Spinal cord (tissue), 10 donors: ENCODE data around the gene ZNF652. TPM values are rescaled to one million over a fixed set of nuclear protein-coding genes. Genes with fewer than 3 reads are reported as not detected.

Experiments used
- DNase-seq, 6 donors: peaks; one replicate each; pipeline versions ENCODE4 v3.0.0 to v3.0.0-alpha.2; 2013 to 2015; ENCODE audit warnings: low spot score in 6 of 6, low read depth in 4 of 6
- H3K27ac ChIP-seq: one replicate; pipeline ENCODE4 v1.5.1; 2013; ENCODE audit warnings: low read depth, low read length, control low read depth
- H3K27me3 ChIP-seq: one replicate; pipeline ENCODE4 v1.6.1; 2013; ENCODE audit warnings: low read length; ENCODE audit not compliant: control insufficient read depth, insufficient read depth
- H3K36me3 ChIP-seq: one replicate; pipeline ENCODE4 v1.6.1; 2013; ENCODE audit warnings: low read length; ENCODE audit not compliant: control insufficient read depth, insufficient read depth
- H3K4me1 ChIP-seq: one replicate; pipeline ENCODE4 v1.6.1; 2013; ENCODE audit warnings: low read length; ENCODE audit not compliant: control insufficient read depth, insufficient read depth
- H3K4me3 ChIP-seq: one replicate; pipeline ENCODE4 v1.5.1; 2013; ENCODE audit warnings: low read depth, low read length, control low read depth
- H3K9me3 ChIP-seq: one replicate; pipeline ENCODE4 v1.6.1; 2013; ENCODE audit warnings: low read length; ENCODE audit not compliant: control insufficient read depth, insufficient read depth
- WGBS: methylation state at CpG from one replicate; pipeline ENCODE4 v1.1.5; 2013; ENCODE audit warnings: missing lambda C conversion rate; ENCODE audit not compliant: insufficient coverage; 5-methylcytosine and 5-hydroxymethylcytosine counted together
- long read RNA-seq, 4 donors: transcript quantifications; one replicate each; lab custom pipeline, GENCODE V29; 2026
- polyA plus RNA-seq, 2 donors: library from polyadenylated mRNA; unstranded; fragments of 120-200 nt; gene quantifications; one replicate each; pipeline ENCODE4 v1.2.1, GENCODE V29; 2013; ENCODE audit not compliant: insufficient read length in 2 of 2
- total RNA-seq, 2 donors: library from RNA; depleted of rRNA in 1 of 2; stranded (reverse); fragments of 120-200 nt in 1 of 2; fragments of >200 nt in 1 of 2; gene quantifications; one replicate each; pipeline versions ENCODE4 v1.2.3 to v1.2.4, GENCODE V29; 2013 to 2014
- donor health status: healthy.

The ZNF652 gene
- total RNA-seq (10 to 100 TPM; 42.7 to 56.4 TPM), polyA plus RNA-seq (10 to 100 TPM; 32.3 to 35.5 TPM)
- long read RNA-seq, donor 1, result 0 reads
- long read RNA-seq, donor 2, result 0 reads
- long read RNA-seq, donor 3, result 0 reads
- long read RNA-seq, donor 4, partial matches to known transcripts, result 6 of 6 reads
- long read RNA-seq, donor 4, other reads (novel, unspliced or antisense), result 0 of 6 reads

DNA sequence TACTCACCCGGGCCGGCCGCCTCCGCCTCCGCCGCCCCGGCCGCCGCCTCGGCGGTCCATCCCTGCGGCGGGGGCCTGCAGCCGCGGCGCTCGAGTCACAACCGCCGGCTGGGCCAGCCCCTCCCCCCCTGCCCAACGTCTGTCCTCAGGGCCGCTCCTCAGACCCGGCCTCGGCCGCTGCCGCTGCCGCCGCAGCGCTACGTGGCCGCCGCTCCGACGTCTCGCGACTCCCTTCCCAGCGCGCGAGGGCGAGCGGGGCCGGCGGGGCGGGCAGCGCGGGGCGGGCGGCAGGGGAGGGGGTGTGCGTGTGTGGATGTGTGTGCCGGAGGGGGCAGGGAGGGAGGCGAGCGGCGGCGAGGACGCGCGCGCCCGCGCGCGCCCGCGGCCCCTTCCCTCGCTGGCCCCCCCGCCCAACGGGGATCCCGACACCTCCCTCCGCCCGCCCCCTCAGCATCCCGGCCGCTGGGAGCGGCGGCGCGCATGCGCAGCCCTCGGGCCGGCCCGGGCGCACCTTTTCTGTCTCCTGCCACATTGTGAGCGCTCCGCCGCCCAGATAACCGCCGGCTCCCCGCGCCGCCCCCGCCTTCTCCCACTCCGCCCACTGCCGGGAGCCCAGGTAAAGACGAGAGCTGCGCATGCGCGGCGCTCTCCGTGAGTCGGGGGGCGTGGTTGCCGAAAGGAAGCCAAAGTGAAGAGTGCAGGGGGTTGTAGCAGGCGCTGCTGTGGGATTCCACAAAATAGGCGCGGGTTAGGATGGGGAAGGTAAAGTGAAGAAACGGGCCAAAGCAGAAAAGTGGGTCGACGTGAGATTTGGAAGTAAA, at the start of gene ZNF652:
TSS of gene ZNF652 (minus strand) at position 349 of the 821 bp plus-strand sequence. CDS start 44,525 bp downstream, outside the sequence.
- peak within 1 kb of the TSS; percentile 85 for H3K4me3 ChIP-seq
- DNase-seq, result peak; percentile 70 to 98 (median 85)
- H3K36me3 ChIP-seq, result no peaks in the 10 kb centered on the region
- no peaks in the 10 kb centered on the region for H3K27me3 ChIP-seq
- H3K9me3 ChIP-seq, result no peaks in the 10 kb centered on the region
- peak within 1 kb of the TSS; percentile 92 for H3K27ac ChIP-seq
- peaks cover 14% of the 10 kb centered on the region for H3K4me1 ChIP-seq
- under 1% methylated on average over 91 of the region's 106 CpGs for WGBS

DNA sequence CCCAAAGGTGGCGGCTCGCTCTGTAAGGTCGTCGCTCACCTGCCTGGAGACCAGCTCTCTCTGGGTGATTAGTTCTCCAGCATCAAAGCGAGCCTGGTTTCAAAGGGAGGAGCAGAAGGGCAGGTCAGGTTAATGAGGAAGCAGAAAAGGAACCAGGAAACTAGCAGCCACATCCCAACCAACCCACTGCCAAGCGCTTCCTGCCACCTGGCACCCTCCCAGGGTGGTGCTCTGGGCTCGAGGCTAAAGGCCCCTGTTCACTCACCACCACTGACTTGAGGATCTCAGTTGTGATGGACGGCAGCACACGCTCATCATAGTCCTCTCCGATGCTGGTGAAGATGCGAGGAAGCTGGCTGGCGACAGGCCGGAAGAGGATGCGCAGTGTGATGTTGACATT, 47.0 kb upstream of the ZNF652 start:
- WGBS, result 95% methylated on average over 13 of the region's 14 CpGs
- Histone ChIP-seq H3K27ac (no peak overlapping the region), H3K27me3 (no peaks in the 10 kb centered on the region), H3K9me3 (no peaks in the 10 kb centered on the region), H3K4me3 (no peak overlapping the region), H3K4me1 (peaks cover 4% of the 10 kb centered on the region), H3K36me3 (peaks cover 61% of the 10 kb centered on the region)
- no peak for DNase-seq

DNA sequence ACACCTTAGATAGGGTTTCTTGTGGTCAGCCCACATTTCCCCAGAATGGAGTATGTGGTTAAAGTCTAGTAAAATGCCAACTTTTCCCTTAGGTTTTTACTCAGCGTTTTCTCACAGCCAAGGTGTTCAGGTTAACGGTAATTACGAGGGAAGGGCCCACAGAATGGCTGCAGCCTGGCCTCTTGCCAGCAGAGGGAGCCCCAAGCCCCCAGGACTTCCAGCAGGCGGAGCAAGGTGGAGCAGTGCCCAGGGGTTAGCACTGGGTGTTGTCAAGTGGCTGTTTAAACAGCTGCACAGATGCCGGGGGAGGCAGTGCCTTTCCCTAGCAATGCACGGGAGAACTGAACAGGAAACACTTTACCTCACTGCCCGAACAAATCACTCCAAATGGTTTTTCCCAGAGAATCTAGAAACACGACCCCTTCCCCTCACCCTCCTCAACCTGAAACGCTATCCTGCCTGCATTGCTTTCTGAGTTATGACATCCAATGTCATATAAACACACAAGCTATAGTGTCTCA, 46.0 kb upstream of the ZNF652 start:
- Histone ChIP-seq H3K36me3 (peaks cover 71% of the 10 kb centered on the region), H3K4me3 (no peak overlapping the region), H3K9me3 (no peaks in the 10 kb centered on the region), H3K27me3 (no peaks in the 10 kb centered on the region), H3K27ac (no peak overlapping the region), H3K4me1 (peaks cover 3% of the 10 kb centered on the region)
- WGBS, result 20% methylated on average over 9 of the region's 9 CpGs
- peak in 4 of 6 donors; percentile 38 to 88 (median 66) for DNase-seq

DNA sequence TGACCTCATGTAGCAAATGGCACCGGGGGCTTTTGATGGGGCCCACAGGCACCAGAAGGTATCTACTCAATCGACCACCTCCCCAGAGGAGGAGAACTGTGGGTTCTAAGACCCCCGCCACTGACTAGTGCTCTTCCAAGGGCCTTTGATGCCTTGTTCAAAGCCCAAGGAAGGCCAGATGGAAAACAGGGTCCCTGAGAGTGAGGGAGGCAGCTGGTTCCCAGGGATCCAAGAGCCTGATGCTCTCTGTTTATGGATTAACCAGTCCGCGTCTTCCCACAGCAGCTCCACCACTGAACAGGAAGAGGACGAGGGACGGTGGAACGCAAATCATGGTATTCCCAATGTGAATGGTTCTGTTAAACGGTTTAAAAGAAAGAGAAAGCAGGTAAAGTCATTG, 45.0 kb upstream of the ZNF652 start:
- Histone ChIP-seq H3K36me3 (peaks cover 73% of the 10 kb centered on the region), H3K27me3 (no peaks in the 10 kb centered on the region), H3K9me3 (no peaks in the 10 kb centered on the region), H3K27ac (no peak overlapping the region), H3K4me3 (no peak overlapping the region), H3K4me1 (peaks cover 12% of the 10 kb centered on the region)
- 100% methylated on average over 1 of the region's 9 CpGs for WGBS
- no peak for DNase-seq

DNA sequence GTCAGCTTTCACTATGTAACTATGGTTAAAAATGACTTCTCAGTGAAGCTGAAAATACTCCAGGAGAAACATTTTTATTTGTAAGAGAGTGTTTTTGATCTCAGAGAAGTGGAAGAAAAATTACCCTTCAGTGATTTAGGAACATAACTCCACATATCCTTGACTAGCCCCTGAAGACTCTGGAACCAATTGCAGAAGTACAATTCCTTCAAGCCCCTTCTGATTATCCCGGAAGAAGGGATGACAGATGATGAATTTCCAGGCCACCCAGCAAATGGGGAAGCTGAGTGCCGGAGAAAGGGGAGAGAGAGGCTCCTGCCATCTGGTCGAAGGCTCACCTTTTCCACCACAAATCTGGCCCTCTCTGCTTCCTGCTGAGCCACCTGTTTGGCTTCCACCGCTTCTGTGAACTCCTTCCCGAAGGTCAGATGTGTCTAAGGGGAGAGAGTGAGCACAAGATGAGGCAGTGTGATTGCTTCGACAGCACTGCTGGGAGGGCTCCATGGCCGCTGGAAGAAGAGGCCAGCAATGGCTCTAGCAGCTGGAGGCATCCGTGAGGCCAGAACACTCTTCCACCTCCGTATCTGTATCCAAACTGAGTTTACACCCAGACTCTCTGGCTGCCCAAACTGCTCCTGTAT, 44.5 kb upstream of the ZNF652 start:
- no peak overlapping the region for H3K27ac ChIP-seq
- H3K4me3 ChIP-seq, result no peak overlapping the region
- no peaks in the 10 kb centered on the region for H3K9me3 ChIP-seq
- no peak for DNase-seq
- 91% methylated on average over 6 of the region's 9 CpGs for WGBS
- H3K27me3 ChIP-seq, result no peaks in the 10 kb centered on the region
- peaks cover 18% of the 10 kb centered on the region for H3K4me1 ChIP-seq
- peaks cover 74% of the 10 kb centered on the region for H3K36me3 ChIP-seq

DNA sequence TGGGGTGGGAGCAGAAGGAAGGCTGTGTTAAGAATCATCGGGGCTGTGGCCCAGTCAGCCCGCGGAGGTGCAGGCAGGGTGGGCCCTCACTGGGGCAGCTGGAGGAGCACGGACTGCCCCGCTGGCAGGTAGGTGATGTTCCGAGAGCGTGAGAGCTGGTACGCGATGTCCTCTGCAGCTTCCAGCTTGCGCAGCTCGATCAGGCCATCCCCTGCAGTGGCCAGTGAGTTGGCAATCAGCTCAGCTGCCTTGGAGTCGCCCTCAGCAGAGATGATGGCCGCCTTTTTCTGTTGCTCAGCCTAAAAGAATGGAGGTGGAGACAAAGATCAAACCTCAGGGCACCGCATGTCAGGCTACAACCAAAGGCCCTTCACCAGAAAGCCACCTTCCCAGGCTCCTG, 42.9 kb upstream of the ZNF652 start:
- no peak overlapping the region for H3K4me3 ChIP-seq
- H3K4me1 ChIP-seq, result peaks cover 19% of the 10 kb centered on the region
- H3K36me3 ChIP-seq, result peaks cover 67% of the 10 kb centered on the region
- H3K27ac ChIP-seq, result no peak overlapping the region
- no peaks in the 10 kb centered on the region for H3K27me3 ChIP-seq
- no peak for DNase-seq
- 99% methylated on average over 11 of the region's 14 CpGs for WGBS
- H3K9me3 ChIP-seq, result no peaks in the 10 kb centered on the region

DNA sequence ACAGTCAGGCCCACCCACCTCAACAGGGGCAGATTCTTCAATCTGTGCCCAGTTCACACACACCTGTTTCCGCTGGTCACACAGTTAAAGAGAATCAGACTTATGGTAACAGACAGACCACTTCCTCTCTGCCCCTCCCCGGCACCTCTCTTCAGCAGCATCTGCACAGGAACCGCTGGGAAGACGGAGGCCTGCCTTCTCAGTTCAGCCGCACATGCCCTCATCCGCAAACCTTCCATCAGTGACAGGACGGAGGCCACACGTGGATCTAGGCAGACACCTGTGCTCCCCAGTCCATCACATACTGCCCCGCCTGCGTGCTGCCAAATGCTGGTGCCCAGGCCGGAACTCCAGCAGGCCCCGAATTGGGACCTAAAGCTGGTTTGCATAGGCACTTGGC, 42.3 kb upstream of the ZNF652 start:
- Histone ChIP-seq H3K36me3 (peaks cover 62% of the 10 kb centered on the region), H3K4me1 (peaks cover 19% of the 10 kb centered on the region), H3K9me3 (no peaks in the 10 kb centered on the region), H3K4me3 (no peak overlapping the region), H3K27me3 (no peaks in the 10 kb centered on the region), H3K27ac (no peak overlapping the region)
- 86% methylated on average over 8 of the region's 12 CpGs for WGBS
- no peak for DNase-seq

DNA sequence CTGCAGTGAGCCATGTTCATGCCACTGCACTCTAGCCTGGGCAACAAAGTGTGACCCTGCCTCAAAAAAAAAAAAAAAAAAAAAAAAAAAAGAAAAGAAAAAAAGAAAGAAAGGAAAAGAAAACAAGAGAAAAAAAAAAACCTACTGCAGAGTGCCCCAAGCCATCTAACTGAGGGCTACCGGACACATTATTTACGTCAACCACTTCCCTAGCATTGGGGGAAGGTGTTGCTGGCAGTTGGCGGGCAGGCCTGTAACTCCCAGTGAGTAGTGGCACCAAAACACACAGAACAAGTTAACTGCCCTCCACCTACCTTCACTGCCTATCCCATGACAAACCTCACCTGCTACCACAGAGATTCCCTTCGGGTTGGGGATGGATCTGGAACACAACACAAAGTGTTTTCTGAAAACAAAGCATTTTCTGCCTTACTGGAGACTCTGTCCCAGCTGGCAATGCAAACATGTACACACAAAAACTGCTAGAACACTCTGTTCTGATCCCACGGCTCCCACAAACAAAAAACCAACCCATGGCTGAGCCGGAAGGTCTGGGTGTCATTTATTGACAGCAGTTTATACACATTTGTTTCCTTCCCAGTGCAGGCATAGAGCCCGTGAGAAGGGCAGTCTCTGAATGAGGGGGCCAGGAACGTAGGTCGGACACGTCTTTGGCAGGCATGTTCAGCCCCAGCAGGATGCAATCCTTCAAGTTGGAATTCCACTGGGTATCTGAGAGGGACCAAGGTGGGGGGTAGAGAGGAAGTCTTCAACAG, 41.7 kb upstream of the ZNF652 start:
- WGBS, result 84% methylated on average over 6 of the region's 10 CpGs
- H3K27ac ChIP-seq, result no peak overlapping the region
- no peaks in the 10 kb centered on the region for H3K27me3 ChIP-seq
- peaks cover 55% of the 10 kb centered on the region for H3K36me3 ChIP-seq
- peaks cover 19% of the 10 kb centered on the region for H3K4me1 ChIP-seq
- H3K4me3 ChIP-seq, result no peak overlapping the region
- H3K9me3 ChIP-seq, result no peaks in the 10 kb centered on the region
- DNase-seq, result no peak

DNA sequence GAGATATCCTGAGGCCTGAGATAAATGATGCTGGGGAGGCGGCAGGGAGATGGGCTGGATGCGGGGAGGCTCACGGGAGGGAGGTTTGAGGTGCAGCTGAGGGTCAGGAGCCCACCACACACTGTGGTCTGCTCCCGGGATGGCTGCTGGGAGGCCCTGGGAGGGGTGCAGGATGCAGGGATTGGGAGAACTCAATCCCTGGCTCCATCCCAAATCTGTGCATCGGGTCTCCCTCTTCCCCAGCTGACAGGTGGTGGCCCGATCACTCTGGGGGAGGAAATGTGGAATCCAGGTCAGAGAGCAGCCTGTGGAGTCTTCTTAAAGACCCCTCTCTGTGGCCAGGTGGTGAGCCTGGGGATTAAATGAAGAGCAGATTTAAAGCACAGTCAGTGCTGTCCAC, 40.7 kb upstream of the ZNF652 start:
- Histone ChIP-seq H3K9me3 (no peaks in the 10 kb centered on the region), H3K4me1 (peaks cover 19% of the 10 kb centered on the region), H3K36me3 (peaks cover 48% of the 10 kb centered on the region), H3K4me3 (no peak overlapping the region), H3K27me3 (no peaks in the 10 kb centered on the region), H3K27ac (peak overlapping the region; percentile 67)
- DNase-seq, result no peak
- WGBS, result 59% methylated on average over 3 of the region's 6 CpGs
